Prostate gland (tissue), 2 donors: ENCODE results near the gene ITGB1. TPM values are rescaled to one million over a fixed set of nuclear protein-coding genes. Genes with fewer than 3 reads are reported as not detected.

ENCODE experiments used
- DNase-seq: peaks from one replicate; pipeline ENCODE4 v3.0.0-alpha.2; 2019; ENCODE audit warnings: low spot score
- H3K27ac ChIP-seq, 2 donors: fragments of 200-600 bp; sonication (generic); 2 replicates each; pipeline ENCODE4 v1.5.1; 2017 to 2019
- H3K27me3 ChIP-seq: fragments of 200-600 bp; sonication (generic); replicated peaks from 2 replicates; pipeline ENCODE4 v1.5.1; 2019; ENCODE audit not compliant: insufficient read depth
- H3K36me3 ChIP-seq, 2 donors: fragments of 200-600 bp; sonication (generic); 1 replicate in 1 of 2; 2 replicates in 1 of 2; pipeline versions ENCODE4 v1.5.1 to v1.8.1; 2017 to 2019
- H3K4me1 ChIP-seq: fragments of 200-600 bp; sonication (generic); replicated peaks from 2 replicates; pipeline ENCODE4 v1.5.1; 2019
- H3K4me3 ChIP-seq, 2 donors: fragments of 200-600 bp; sonication (generic); 2 replicates each; pipeline ENCODE4 v1.5.1; 2017 to 2019
- H3K9me3 ChIP-seq: fragments of 200-600 bp; sonication (generic); 2 replicates; pipeline ENCODE4 v1.5.1; 2017
- CTCF ChIP-seq, 4 experiments: fragments of 200-600 bp in 2 of 4; fragments of 450-650 bp in 2 of 4; sonication (generic) in 2 of 4; IDR thresholded peaks; 1 replicate in 3 of 4; 2 replicates in 1 of 4; pipeline ENCODE4 v1.5.1; 2016 to 2019; ENCODE audit warnings: antibody characterized with exemption in 4 of 4, mild to moderate bottlenecking in 2 of 4, moderate library complexity in 2 of 4
- POLR2A ChIP-seq: fragments of 450-650 bp; IDR thresholded peaks from one replicate; pipeline ENCODE4 v1.6.1; 2016; ENCODE audit warnings: antibody characterized with exemption, mild to moderate bottlenecking
- POLR2AphosphoS5 ChIP-seq: sonication (generic); formaldehyde crosslinking; IDR thresholded peaks from one replicate; pipeline ENCODE4 v1.6.1; 2017; ENCODE audit warnings: antibody characterized with exemption
- WGBS: methylation state at CpG from one replicate; pipeline ENCODE4 v1.1.5; 2018; 5-methylcytosine and 5-hydroxymethylcytosine counted together
- intact Hi-C: fragments of 100-400 bp; cut with DNase I; formaldehyde crosslinking; loops from one replicate; pipeline ENCODE4 v1.14.2; 2022
- total RNA-seq, 2 donors: library from RNA; depleted of rRNA; stranded (reverse); fragments of >200 nt; gene quantifications; one replicate each; pipeline ENCODE4 v1.1.0, GENCODE V29; 2016

ITGB1 gene
- total RNA-seq, 2 donors from 2014 or later, result 246 to 293 TPM

- no peaks in the 10 kb centered on the region for H3K4me1 ChIP-seq
- intact Hi-C loops, result loop anchor here (5.0 kb wide), 1 partner anchor 45 kb away; no protein-coding TSS in a partner anchor
- no peaks in the 10 kb centered on the region for H3K9me3 ChIP-seq
- no peaks in the 10 kb centered on the region for H3K27me3 ChIP-seq
- TF ChIP-seq POLR2A (no peak), CTCF (IDR thresholded peaks at IDR 0.05) (no peak), POLR2AphosphoS5 (no peak)
- WGBS, result 56% methylated on average over 4 of the region's 4 CpGs
- peak overlapping the region; percentile 44 to 55 for H3K27ac ChIP-seq
- no peak for DNase-seq
- H3K36me3 ChIP-seq, result no peaks in the 10 kb centered on the region
- H3K4me3 ChIP-seq, result no peak overlapping the region
Measured at GRCh38 chr10:32962521-32962920, 4.5 kb upstream of the ITGB1 start.

DNA sequence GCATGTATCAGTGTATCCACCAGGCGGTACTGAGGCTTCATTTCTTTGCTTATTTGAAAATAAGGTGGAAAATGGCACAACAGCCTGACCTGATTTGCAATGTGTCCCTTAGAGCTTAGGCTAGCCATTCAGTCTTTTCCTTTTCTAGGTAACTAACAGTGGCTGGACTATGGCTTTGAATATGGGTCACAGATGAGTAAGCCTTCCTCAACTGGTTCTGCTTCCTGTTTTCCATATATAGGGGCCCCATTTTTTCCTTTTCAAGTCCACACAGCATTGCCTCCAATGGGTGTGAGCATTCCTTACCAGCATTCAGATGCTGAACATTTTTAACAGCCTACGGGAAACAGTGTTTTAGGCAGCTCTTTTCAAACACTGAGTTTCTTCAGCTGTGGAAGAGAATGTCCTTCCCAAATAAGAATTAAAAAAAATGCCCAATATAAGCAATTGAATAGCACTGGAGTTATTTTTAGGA is 3.9 kb upstream of the ITGB1 start:
- Histone ChIP-seq H3K4me3 (no peak overlapping the region), H3K4me1 (no peaks in the 10 kb centered on the region), H3K27me3 (no peaks in the 10 kb centered on the region), H3K9me3 (no peaks in the 10 kb centered on the region), H3K36me3 (no peaks in the 10 kb centered on the region), H3K27ac (peak overlapping the region; percentile 44 to 55)
- TF ChIP-seq CTCF (IDR thresholded peaks at IDR 0.05), result no peak
- TF ChIP-seq POLR2AphosphoS5, result peak; percentile 41
- no peak for DNase-seq
- 49% methylated on average over 2 of the region's 2 CpGs for WGBS
- intact Hi-C loops, result loop anchor here (5.0 kb wide), 1 partner anchor 45 kb away; no protein-coding TSS in a partner anchor

- Histone ChIP-seq H3K27me3 (no peaks in the 10 kb centered on the region), H3K27ac (peak overlapping the region; percentile 44 to 55), H3K36me3 (no peaks in the 10 kb centered on the region), H3K4me3 (no peak overlapping the region), H3K9me3 (no peaks in the 10 kb centered on the region), H3K4me1 (no peaks in the 10 kb centered on the region)
- DNase-seq, result no peak
- WGBS, result 95% methylated on average over 5 of the region's 5 CpGs
- intact Hi-C loops, result loop anchor here (5.0 kb wide), 1 partner anchor 46 kb away; no protein-coding TSS in a partner anchor
- TF ChIP-seq POLR2A (no peak), POLR2AphosphoS5 (no peak), CTCF (IDR thresholded peaks at IDR 0.05) (no peak)
Measured at GRCh38 chr10:32961343-32961894, 3.4 kb upstream of the ITGB1 start.

GRCh38 chr10:32960022-32960421 is 2.0 kb upstream of the ITGB1 start:
- Histone ChIP-seq H3K27me3 (no peaks in the 10 kb centered on the region), H3K4me1 (no peaks in the 10 kb centered on the region), H3K36me3 (no peaks in the 10 kb centered on the region), H3K9me3 (no peaks in the 10 kb centered on the region), H3K4me3 (no peak overlapping the region), H3K27ac (no peak overlapping the region)
- no peak for TF ChIP-seq POLR2A
- TF ChIP-seq CTCF (IDR thresholded peaks at IDR 0.05), result no peak
- no peak for TF ChIP-seq POLR2AphosphoS5
- intact Hi-C loops, result loop anchor here (5.0 kb wide), 1 partner anchor 47 kb away; no protein-coding TSS in a partner anchor
- DNase-seq, result no peak
- WGBS, result 78% methylated on average over 4 of the region's 4 CpGs
